ENCODE measurements around the gene TPP2.

- TF ChIP-seq CTCF (IDR thresholded peaks at IDR 0.05 in 4 of 5, conservative IDR thresholded peaks at IDR 0.05 in 1 of 5) (no peak), POLR2A (IDR thresholded peaks at IDR 0.05) (no peak)
Measured at GRCh38 chr13:102571075-102571474, 25.7 kb upstream of the TPP2 start.
